NCI-H2227 (cell line): ENCODE measurements around the gene FAM209A.
"Not testable (repeated sequence)": the region's sequence is repeated elsewhere in the genome, so short reads cannot be mapped to it uniquely, and the experiment has no call there.

Experiments used
- DNase-seq: peaks from one replicate; lab custom pipeline; 2025; ENCODE audit not compliant: unreplicated experiment; lab: John Stamatoyannopoulos, UW

Gene FAM209A

DNA sequence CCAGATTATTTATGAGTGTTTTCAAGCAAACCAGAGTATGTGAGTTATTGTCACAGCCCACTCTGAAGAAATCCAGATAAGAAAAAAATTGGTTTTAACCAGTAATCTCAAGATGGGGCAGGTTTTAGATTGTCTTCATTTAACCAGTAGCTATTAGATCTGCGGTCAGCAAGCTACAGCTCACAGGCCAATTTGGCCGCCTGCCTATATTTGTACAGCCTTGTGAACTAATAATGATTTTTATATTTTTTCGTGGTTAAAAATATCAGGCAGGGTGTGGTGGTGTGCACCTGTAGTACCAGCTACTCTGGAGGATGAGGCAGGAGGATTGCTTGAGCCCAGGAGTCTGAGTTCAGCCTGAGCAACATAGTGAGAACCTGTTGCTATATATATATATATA, 13.5 kb downstream of the FAM209A start:
- no peak for DNase-seq

DNA sequence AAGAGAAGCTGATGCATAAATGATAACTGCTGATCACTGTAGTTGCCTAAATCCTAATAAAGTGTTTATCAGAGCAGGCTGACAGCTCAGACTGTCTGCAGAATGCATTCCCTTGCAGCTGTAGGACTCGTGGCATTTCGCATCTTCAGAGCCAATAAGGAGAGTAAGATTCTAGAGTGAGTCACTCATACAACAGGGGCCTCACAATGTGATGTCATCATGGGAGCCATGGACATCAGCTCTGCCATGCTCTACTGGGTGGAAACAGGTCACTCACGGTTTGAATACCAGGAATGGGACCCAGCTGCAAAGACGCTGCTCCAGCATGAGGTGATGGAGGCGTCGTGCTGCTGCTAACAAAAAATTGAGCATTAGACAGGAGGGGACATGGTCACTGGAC, 15.9 kb downstream of the FAM209A start:
- no peak for DNase-seq

DNA sequence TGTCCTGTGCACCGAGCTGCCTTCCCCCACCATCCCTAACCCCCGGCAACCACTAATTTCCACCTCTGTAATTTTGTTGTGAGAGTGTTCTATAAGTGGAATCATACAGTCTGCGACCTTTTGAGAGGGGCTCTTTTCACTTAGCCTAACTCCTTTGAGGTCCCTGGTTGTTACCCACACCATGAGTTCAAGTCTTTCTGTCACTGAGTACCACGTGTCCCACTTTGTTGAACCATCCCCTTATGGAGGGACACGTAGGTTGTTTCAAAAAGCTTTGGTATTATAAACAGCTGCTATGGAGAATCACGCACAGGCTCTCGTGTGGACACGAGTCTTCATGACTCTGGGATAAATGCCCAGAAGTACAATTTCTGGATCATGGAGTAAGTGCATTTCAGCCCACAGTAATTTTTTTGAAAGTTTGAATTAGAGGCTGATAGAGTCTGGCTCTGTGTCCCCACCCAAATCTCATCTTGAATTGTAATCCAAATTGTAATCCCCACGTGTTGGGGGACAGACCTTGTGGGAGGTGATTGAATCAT, 18.0 kb downstream of the FAM209A start:
- DNase-seq = no peak

DNA sequence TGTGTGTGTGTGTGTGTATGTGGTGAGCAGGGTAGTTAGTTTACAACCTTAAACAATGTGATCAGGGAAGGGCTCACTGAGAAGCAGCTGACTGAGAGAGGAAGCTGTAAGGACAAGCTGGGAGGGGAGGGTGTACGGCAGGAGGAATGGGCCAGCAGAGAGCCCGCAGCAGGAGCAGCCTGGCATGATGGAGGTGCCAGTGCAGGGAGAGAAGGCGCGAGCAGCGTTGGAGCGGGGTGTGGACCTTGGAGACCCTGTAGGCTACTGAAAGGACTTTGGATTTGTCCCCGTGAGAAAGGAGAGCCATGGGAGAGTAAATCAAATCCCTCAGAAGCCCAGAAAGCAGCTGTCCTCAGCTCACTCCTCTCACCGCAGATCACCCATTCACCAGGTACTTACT, 27.0 kb downstream of the FAM209A start:
- no peak for DNase-seq

DNA sequence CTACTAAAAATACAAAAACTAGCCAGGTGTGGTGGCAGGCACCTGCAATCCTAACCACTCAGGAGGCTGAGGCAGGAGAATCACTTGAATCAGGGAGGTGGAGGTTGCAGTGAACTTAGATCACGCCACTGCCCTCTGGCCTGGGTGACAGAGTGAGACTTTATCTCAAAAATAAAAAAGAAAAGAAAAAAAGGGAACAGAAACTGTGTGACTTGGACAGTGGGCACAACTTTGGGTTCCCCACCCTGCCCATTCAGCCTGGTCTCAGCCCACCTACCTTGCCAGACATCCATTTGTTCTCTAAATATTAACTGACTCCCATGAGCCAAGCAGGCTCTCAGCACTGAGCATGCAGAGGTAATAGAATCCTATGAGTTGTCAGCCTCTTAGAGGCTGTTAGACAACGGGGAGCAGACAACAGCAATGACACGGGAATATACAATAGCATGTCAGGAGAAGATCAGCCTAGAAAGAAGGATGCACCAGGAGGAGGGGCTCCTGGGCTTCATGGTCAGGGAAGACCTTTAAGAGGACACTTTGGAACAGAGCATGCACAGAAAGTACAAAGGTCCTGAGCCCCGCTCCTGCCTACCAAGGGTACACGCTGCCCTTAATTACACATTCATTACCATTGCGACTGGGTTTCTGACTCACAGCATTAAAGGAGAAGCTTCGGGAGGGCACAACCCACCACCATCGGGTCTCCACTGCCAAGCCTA, 28.5 kb downstream of the FAM209A start:
- DNase-seq = no peak

DNA sequence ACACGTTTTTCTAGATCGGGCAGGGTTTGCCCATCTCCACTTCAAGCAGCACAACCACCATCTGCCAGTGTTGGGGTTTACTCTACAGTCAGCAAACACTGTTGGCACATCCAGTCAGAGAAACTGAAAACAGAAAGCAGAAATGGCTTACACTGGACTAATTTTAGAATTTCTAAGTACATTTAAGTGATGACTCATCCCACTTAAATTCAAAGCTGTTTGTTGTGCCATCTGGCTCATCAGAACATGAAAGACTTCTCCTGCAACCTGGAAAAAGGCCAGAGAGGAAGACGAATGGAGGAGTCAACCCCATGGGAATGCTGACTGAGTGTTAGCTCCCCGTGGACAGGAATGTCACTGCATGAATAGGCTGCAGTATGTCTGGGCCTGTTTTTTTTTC, 30.3 kb downstream of the FAM209A start:
- DNase-seq = peak; percentile 73

DNA sequence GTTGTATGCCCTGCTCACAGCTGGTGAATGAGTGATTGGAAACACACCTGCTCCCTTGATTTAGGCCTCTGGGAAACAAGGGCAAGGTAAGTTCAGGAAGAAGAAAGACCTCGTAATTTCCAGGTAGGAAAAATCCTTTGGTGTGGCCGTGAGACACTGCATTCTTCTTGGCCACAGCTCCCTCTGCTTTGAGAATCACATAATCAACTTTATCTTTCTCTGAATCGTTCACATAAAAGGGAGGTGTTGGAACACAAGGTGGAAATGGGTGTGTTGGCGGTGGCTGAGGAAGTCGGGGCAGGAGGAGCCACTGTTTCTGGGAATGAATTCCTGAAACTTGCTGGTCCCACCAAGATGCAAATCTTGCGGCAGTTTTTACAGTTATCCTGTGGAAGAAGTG, 34.4 kb downstream of the FAM209A start:
- DNase-seq = no peak

DNA sequence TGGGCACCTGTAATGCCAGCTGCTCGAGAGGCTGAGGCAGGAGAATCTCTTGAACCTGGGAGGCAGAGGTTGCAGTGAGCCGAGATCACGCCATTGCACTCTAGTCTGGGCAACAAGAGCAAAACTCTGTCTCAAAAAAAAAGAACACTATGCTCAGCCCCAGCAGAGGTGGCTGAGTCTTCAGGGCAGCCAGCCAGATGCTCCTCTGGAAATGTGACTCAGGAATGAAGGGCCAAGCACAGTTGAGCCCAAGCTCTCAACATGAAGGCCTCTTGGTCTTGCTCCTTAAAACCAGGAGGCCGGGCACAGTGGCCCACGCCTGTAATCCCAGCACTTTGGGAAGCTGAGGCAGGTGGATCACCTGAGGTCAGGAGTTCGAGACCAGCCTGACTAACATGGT, 40.0 kb downstream of the FAM209A start:
- not testable (repeated sequence) for DNase-seq

DNA sequence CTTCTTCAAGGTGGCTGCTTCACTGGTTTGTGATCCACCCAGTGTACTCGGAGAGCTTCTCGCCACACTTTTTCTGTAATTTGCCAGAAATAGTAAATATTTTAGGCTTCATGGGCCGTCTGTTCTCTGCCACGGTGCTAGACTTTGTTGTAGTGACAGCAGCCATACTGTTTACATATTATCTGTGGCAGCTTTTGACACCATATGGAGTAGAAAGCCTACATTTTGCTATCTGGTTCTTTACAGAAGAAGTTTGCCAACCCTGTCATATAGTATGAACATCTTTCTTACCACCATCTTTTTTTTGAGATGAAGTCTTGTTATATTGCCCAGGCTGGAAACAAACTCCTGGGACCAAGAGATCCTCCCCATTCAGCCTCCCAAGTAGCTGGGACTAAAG, 41.0 kb downstream of the FAM209A start:
- DNase-seq = no peak

DNA sequence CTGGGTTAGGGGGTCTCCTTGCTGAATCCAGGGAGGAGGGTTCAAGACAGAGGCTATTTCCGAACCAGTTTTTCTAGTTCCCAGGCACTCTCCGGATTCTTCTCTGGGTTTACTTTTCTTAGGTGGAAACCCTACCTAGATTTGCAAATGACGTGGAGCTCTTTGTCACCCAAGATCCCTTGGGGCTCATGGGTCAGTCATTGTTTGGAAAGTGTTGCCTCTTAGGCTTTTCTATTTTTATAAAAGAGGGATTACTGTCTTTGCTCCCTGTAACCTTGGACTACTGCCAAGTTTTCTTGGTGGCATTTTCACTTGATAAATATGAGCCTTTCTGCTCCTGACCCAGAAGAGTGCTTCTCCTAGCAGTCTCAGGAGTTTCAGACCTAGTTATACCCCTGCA, 42.1 kb downstream of the FAM209A start:
- DNase-seq = peak; percentile 73

DNA sequence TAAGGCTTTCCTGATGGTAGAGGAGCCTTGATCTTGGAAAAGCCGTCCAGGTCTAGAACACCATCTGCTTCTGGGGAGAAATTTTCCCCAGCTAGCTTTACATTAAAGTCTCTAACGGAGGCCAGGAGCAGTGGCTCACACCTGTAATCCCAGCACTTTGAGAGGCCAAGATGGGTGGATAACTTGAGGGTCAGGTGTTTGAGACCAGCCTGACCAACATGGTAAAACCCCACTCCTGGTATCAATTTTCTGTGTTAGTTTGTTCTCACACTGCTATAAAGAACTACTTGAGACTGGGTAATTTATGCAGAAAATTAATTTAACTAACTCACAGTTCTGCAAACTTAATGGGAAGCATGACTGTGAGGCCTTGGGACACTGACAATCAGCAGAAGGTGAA, 46.3 kb downstream of the FAM209A start:
- DNase-seq = no peak

DNA sequence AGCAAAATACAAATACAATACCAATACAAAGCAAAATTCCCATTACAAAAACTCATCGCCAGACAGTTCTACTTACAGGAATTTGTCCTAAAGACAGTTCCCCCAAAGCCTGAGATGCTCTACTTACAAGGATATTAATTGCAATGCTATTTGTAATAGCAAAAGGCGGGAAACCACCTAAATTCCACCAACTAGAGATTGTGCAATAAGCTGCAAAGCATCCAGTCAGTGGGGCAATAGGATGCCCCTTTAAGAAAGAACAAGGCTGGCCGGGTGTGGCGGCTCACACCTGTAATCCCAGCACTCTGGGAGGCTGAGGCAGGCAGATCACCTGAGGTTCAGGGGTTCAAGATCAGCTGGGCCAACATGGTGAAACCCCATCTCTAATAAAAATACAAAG, 47.6 kb downstream of the FAM209A start:
- no peak for DNase-seq

DNA sequence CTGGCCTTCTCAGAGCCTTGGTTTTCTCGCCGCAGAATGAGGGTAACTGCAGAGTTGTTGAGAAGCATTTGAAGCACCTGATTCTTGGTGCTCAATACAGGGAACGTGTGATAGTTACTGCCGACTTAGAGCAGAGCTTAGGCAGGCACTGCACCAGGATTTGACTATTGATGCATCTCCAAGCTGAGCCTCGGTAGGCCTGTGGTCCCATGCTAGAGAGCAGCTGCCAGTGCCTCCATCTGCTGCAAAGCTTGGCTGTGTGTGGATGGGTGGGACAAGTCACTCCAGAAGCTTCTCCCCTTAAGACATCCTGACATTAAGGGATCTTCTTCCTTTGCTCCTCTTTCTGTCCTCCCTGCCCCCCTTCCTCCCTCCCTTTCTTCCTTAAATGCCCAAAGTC, 49.4 kb downstream of the FAM209A start:
- no peak for DNase-seq

DNA sequence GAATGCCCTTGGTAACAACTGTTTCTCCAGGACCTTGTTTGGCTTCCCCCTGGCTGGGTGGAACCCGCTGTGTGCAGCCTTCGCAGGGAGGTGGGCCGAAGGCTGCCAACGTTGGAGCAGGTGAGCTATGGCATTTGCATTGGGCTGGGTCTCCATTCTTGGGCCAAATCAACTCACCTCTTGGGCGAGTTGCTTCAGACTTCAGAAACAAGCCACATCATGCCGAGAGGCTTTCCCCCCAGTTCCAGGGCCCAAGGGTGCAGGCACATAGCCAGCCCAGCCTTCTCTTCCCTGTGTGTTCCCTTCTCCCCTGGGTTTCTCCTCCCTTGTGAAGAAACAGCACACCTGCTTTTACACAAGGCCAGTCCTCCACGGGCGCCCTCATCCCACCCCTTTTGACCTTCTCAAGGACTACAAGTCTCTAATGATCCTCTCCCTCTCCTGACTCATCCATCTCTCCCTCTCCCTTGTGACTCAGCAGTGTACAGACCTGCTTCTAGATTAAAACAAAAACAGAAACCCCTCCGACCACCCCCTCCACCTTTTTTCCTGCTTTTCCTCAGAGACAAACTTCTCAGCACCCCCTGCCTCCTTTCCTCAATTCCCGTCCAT, 50.1 kb downstream of the FAM209A start:
- DNase-seq = no peak

DNA sequence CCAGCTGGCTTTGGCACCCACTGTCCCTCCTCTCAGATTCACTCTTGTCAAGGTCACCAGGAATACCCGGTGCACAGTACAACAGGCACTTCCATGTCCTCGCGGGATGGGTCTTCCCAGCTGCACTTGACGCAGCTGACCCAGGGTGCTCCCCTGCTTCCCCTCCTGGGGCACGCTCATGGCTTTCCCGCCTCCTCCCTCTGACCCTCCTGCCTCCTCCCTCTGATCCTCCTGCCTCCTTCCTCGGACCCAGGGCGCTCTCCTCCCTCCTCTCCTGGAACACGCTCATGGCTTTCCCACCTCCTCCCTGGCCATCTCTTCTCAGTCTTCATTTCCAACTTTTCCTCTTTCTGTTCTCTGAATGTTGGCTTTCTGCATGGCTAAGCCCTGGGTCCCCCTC, 50.6 kb downstream of the FAM209A start:
- no peak for DNase-seq
